ENCODE measurements around the gene DYNC1I2. TPM values are rescaled to one million over a fixed set of nuclear protein-coding genes. Genes with fewer than 3 reads are reported as not detected.

DYNC1I2 gene
- total RNA-seq, 1 donor from 2014 or later = 71.2 TPM

Other genes starting within 250 kb of the DYNC1I2 start
- 55.0 TPM for gene CYBRD1, start 165.0 kb upstream of the DYNC1I2 start, total RNA-seq
- 134 TPM for gene SLC25A12, start 206.8 kb downstream of the DYNC1I2 start, total RNA-seq
- gene HAT1, start 235.0 kb downstream of the DYNC1I2 start, total RNA-seq = 35.1 TPM